ENCODE results near the gene EEF1AKMT2.

Gene EEF1AKMT2

GRCh38 chr10:124763267-124763666 is 28.4 kb downstream of the EEF1AKMT2 start:
- 0 out of 2 replicates have a peak, but pooled peaks cover 3% of the 10 kb centered on the region for H3F3A ChIP-seq (ENCODE audit: control insufficient read depth, insufficient read depth)
- no peaks in the 10 kb centered on the region for H3K27me3 ChIP-seq (ENCODE audit: control insufficient read depth, low read length)
- no peak for TF ChIP-seq CTCF (IDR thresholded peaks at IDR 0.05; ENCODE audit: low read depth, low read length, poor library complexity, severe bottlenecking)
- no peak for TF ChIP-seq EZH2phosphoT487 (IDR thresholded peaks at IDR 0.05; ENCODE audit: borderline replicate concordance, low read length)
- no peak overlapping the region for H3K4me2 ChIP-seq (ENCODE audit: low read length)
- no peaks in the 10 kb centered on the region for H3K9me3 ChIP-seq (ENCODE audit: control insufficient read depth, insufficient read depth, low read length)
- no peak overlapping the region for H3K4me3 ChIP-seq (ENCODE audit: low read length)
- no peak overlapping the region for H3K27ac ChIP-seq (ENCODE audit: low read depth, low read length)
- H3K79me2 ChIP-seq (ENCODE audit: control insufficient read depth, low read length): no peaks in the 10 kb centered on the region
- no peaks in the 10 kb centered on the region for H3K4me1 ChIP-seq (ENCODE audit: control insufficient read depth, low read length)
- no peaks in the 10 kb centered on the region for H4K20me1 ChIP-seq (ENCODE audit: control insufficient read depth, insufficient read depth, low read depth, low read length)
- H3K36me3 ChIP-seq (ENCODE audit: control insufficient read depth, low read length): peaks cover 53% of the 10 kb centered on the region
- H3K9me2 ChIP-seq (replicated peaks; ENCODE audit: control insufficient read depth, low read length): no peaks in the 10 kb centered on the region

GRCh38 chr10:124762281-124762680 is 29.4 kb downstream of the EEF1AKMT2 start:
- H3K4me3 ChIP-seq (ENCODE audit: low read length): no peak overlapping the region
- peaks cover 54% of the 10 kb centered on the region for H3K36me3 ChIP-seq (ENCODE audit: control insufficient read depth, low read length)
- TF ChIP-seq CTCF (IDR thresholded peaks at IDR 0.05; ENCODE audit: low read depth, low read length, poor library complexity, severe bottlenecking): no peak
- H3F3A ChIP-seq (ENCODE audit: control insufficient read depth, insufficient read depth): 0 out of 2 replicates have a peak, but pooled peaks cover 3% of the 10 kb centered on the region
- no peak overlapping the region for H3K4me2 ChIP-seq (ENCODE audit: low read length)
- no peaks in the 10 kb centered on the region for H3K9me3 ChIP-seq (ENCODE audit: control insufficient read depth, insufficient read depth, low read length)
- H4K20me1 ChIP-seq (ENCODE audit: control insufficient read depth, insufficient read depth, low read depth, low read length): no peaks in the 10 kb centered on the region
- H3K27ac ChIP-seq (ENCODE audit: low read depth, low read length): no peak overlapping the region
- H3K9me2 ChIP-seq (replicated peaks; ENCODE audit: control insufficient read depth, low read length): no peaks in the 10 kb centered on the region
- H3K4me1 ChIP-seq (ENCODE audit: control insufficient read depth, low read length): no peaks in the 10 kb centered on the region
- no peaks in the 10 kb centered on the region for H3K79me2 ChIP-seq (ENCODE audit: control insufficient read depth, low read length)
- H3K27me3 ChIP-seq (ENCODE audit: control insufficient read depth, low read length): no peaks in the 10 kb centered on the region

DNA sequence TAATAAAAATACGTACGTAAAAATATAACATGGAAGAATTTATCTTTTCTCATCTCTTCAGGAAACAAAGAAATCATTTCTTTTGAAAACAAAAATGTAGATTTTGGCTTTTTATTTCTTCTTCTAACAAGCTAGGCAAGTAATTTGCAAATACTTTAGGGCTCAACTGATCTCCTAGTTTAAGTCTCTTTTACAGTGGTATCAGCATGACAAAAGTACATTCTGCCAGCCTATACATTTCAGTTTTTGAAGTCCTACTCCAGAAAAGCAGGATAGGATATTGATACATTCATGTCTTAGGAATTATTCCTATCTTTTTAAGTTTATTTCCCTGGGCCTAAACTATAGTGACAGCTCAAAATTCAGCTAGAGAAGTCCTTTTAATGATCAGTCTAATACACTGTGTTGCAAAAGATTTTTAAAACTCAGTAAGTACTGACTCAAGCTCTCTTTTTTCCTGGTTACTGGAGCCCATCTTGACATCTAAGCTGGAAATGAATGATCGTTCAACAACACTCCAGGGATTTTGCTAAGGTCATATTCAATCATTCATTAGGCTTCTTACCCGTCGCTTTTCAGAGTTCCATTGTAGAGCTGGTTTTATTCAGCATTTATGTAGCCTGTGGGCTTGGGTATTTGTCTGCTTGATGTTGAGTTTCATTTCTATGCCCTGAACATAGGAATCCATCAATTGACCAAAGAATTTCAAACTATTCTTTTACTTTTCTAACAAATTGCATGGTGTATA is 35.4 kb downstream of the EEF1AKMT2 start:
- Histone ChIP-seq H3K79me2 (ENCODE audit: control insufficient read depth, low read length) (no peaks in the 10 kb centered on the region), H3K4me3 (ENCODE audit: low read length) (no peak overlapping the region), H3K4me1 (ENCODE audit: control insufficient read depth, low read length) (no peaks in the 10 kb centered on the region), H3K4me2 (ENCODE audit: low read length) (no peak overlapping the region), H3K9me2 (replicated peaks; ENCODE audit: control insufficient read depth, low read length) (no peaks in the 10 kb centered on the region), H3K27me3 (ENCODE audit: control insufficient read depth, low read length) (no peaks in the 10 kb centered on the region), H3K36me3 (ENCODE audit: control insufficient read depth, low read length) (peaks cover 45% of the 10 kb centered on the region), H4K20me1 (ENCODE audit: control insufficient read depth, insufficient read depth, low read depth, low read length) (no peaks in the 10 kb centered on the region), H3K27ac (ENCODE audit: low read depth, low read length) (no peak overlapping the region), H3F3A (ENCODE audit: control insufficient read depth, insufficient read depth) (no peaks in the 10 kb centered on the region), H3K9me3 (ENCODE audit: control insufficient read depth, insufficient read depth, low read length) (no peaks in the 10 kb centered on the region)
- TF ChIP-seq CTCF (IDR thresholded peaks at IDR 0.05; ENCODE audit: low read depth, low read length, poor library complexity, severe bottlenecking): no peak
